ENCODE measurements around the gene MUC13.
A peak's percentile ranks its signal among the peaks of the same experiment; 100 is the strongest.

The MUC13 gene

GRCh38 chr3:124895756-124896155, 38.8 kb downstream of the MUC13 start:
- no peak for DNase-seq

- DNase-seq: no peak
Observed at GRCh38 chr3:124893526-124893925, 41.0 kb downstream of the MUC13 start.

DNA sequence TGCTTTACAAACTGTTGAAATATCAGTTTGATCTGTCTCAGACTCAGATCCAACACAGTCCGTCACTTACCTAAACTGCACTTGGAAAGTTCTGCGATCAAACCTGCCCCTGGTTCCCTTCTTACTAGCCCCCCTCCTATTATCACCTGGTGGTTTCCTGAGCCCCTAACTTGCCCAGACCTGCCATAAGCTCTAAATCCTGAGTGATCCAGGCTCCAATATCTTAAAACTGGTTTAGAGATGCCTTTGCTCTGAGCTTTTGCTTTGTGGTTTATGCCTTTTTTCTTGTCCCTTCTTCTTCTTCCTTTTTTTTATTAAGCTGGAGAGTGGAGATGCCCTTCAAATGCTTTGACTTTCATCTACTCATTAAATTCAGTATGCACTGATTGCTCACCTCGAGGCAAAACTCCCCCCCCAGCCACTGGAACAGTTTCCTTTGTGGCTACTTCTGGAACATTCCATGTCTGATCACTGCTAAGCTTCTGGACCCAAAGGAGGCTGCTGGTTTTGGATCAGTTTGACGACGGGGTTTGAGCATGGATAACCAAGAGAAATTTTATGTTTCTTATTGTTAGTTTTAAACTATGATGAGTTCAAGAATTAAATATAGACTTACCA, 43.9 kb downstream of the MUC13 start:
- no peak for DNase-seq

- no peak for DNase-seq
Observed at GRCh38 chr3:124888482-124889441, 45.8 kb downstream of the MUC13 start.

GRCh38 chr3:124887932-124888298, 46.6 kb downstream of the MUC13 start:
- DNase-seq: no peak

DNA sequence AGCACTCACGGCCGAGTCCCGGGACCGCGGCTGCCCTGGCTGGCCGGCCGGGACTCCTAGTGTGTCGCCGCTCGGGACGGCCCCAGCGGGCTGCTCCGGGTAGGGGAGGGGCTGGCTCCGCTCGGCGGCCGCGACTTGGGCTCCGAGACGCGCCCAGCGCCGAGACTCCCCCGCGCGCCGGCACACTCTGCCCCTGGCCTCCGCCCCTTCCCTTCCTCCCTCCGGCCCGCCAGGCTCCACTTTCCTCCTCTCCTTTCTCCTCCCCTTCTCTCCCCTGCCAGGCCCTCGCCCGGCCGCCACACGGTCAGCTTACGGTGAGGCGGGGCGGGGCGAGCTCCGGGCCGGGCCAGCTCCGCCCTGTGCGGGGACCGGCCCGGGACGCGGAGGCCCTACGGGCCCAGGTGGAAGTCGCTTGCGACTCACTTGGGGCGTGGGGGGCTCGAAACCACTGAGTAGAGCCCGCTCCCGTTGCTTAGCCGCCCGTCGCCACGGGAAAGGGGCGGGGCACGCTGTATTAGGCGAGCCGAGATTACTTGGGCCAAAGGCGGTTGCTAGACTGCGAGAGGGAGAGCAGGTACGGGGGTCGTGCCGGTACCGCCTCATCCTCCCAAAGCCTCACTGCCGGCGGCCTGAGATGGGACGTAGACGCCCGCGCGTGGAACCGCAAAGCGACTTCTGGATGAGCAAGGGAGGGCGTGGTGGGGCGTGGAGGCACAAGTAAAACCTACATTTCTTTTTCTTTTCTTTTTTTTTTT, 47.2 kb downstream of the MUC13 start, which contains the start of gene ITGB5:
Gene ITGB5, minus strand, starts transcription at position 189 of the 755 bp plus-strand sequence. CDS start 365 bp downstream, outside the sequence.
- DNase-seq: peak; percentile 84

GRCh38 chr3:124886168-124887056, 48.1 kb downstream of the MUC13 start:
- peak; percentile 32 for DNase-seq

- peak; percentile 47 for DNase-seq
Observed at GRCh38 chr3:124885466-124886167, 48.9 kb downstream of the MUC13 start.

GRCh38 chr3:124884474-124885101, 50.0 kb downstream of the MUC13 start:
- DNase-seq: no peak

DNA sequence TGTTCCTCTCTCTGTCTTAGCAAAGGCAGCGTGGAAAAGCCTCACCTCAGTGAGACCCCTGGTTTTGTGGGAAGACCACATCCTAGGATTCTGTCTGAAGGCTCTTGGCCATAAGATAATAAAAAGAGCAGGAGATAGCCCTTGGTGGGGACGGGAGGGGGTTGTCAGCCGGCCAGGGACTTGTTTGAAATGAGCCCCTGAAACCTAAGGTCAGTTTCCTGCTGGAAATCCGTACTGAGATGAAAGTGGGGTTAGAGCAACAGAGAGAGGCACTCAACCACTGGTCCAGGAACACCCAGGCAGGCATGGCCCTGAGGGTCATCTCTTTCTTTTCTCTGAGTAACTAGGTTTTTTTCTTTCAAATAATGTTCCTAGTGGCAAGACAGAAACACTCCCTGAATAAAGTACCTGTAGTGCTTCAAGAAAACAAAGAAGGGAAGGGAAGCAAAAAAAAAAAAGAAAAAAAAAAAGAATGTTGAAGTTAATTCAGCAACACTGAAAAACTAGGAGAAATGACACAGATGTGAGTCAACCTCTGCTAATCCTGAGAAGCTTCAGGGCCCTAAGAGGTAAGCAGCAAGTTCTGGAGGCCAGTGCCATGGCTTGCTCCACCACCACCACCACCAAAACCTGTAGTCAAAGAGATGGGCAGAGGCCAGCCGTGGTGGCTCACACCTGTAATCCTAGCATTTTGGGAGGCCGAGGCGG, 50.6 kb downstream of the MUC13 start:
- DNase-seq: no peak

DNA sequence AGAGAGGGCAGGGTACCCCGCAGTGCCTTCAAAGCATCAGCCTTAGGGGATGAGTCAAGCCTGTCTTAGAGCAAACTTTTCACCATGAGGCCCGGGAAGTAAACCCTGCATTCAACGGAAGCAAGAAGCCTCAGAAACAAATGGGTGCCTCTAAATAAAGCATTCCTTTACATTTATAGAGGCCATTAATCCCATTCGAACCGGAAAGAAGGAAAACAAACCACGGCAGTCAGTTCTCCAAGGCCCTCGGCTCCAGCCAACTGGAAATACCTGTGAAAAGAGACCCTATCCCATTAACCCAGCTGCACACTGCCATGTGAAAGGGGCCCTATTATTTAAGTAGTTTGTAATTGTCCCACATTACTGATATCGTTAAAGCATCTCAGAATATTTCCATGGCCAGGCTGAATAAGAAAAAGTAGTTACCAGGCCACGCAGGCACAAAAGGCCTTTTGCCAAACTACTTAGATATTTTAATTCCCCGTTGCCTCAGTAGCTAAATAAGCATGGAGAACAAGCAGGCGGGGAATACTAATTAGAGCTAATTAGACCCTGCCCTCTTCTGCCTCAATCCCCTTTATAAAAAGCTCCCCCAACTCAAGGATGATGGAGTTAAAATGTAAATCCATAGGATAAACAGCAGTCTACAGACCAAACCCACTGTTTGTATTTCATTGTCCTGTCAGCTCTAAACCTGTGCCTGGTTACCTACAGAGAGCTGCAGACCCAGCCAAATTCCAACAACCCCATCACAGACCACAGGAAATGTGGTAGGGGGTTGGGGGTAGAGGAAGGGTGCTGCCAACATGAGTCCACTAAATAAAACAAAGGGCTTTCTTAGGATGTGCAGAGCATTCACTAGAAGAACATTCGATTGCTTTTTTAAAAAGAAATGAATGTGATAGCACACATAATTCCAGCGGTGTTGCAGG, 51.5 kb downstream of the MUC13 start:
- no peak for DNase-seq

DNA sequence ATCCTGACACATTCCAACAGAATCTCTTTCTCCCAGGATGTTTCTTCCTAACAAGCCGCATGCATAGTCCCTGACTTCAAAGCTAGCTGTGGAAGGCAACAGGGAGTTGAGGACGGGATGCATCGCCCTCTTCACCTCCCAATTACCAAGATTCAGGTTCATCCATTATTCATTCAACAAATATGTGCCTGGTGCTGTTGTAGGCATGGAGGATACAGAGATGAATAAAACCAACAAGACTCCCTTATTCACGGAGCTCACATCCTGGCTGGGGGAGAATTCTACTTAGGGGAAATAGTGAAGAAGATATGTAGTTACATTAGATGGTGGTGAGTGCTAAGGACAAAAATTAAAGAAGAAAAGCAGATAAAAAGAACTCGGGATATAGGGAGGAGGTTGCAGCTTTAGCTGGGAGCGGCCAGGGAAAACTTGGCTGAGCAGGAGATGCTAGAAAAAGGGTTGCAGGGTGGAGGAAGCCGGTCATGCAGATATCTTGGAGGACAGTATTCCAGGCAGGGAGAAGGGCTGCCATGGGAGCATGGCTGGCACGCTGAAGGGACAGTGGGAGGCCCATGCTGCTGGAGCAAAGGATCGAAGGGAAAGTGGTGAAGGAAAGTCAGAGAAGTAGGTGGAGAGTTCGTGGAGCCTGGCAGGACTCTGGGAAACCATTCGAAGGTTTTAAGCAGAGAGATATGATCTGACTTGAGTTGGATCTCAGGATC, 52.4 kb downstream of the MUC13 start:
- DNase-seq: no peak

DNA sequence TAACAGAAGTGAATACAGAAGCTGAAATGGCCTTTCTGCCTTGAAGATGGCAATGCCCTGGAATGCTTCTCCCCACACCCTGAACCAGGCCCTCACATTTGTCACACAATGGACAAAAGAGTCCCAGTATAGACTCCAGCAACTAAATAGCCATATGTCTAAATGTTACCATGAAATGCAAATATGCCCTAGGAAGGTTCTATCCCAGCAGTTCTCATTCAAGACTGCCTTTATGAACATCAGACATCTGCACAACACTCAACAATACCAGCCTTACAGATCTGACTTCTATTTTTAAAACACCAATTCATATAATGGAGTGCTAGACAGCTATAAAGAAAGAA, 55.2 kb downstream of the MUC13 start:
- no peak for DNase-seq

- peak; percentile 99 for DNase-seq
Observed at GRCh38 chr3:124878561-124879336, 55.8 kb downstream of the MUC13 start.

DNA sequence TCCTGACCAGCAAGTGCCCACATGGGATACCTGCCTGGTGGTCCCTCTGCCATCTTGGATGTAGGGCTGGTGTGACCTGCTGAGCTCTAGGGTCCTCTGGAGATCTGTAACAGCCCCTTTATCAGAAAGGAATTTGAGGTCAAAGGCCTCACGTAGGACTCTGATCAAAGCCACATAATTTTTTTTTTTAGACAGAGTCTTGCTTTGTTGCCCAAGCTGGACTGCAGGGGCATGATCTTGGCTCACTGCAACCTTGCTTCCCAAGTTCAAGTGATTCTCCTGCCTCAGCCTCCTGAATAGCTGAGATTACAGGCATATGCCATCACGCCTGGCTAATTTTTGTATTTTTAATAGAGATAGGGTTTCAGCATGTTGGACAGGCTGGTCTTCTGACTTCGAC, 56.9 kb downstream of the MUC13 start:
- no peak for DNase-seq

- DNase-seq: no peak
Observed at GRCh38 chr3:124876401-124876878, 58.1 kb downstream of the MUC13 start.

DNA sequence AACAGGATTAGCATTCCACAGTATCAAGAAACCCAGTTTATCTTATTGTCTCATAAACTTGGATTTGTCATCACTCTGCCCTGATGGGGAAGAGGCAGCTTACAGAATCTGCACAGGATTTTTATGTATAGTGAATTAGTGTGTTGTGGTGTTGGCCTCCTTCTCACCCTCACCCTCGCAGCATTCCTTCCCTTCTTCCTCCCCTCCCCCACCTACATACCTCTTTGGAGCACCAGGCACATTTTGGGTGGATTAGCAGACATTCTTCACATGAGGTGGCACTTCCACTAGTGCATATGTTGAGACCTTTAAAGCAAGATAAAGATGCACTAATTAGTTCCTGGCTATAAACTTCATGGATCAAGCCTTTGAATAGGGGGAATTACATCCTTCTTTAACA, 61.3 kb downstream of the MUC13 start:
- DNase-seq: no peak

DNA sequence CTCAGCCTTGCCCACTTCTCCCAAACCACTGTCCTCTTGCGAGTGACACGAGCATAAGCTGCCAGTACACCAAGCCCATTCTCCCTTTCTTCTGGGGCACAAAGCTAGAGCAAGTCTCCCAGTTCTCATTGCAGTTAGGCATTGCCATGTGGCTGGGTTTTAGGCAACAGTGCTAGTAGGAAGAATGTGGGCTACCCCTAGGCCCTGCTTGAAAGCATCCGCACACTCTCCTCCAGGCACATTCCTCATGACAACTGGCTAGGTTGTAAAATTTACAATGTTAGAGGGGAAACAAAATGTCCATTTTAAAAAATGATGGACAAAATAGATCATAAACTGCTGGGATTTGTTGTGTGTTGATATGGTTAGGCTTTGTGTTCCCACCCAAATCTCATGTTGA, 67.0 kb downstream of the MUC13 start:
- DNase-seq: no peak
